WTC11 (cell line): ENCODE measurements around the gene TMEM121B. TPM values are rescaled to one million over a fixed set of nuclear protein-coding genes. Genes with fewer than 3 reads are reported as not detected.

Experiments used
- ATAC-seq: fragments of 200-7000 bp; cut with Tn5 transposase; 2 replicates; pipeline ENCODE4 v1.10.0; 2021; ENCODE audit warnings: mild to moderate bottlenecking, moderate library complexity
- CTCF ChIA-PET: fragments of 300-600 bp; sonication (Branson Sonifier 250); formaldehyde crosslinking; loops from one replicate; lab custom pipeline; 2021; ENCODE audit warnings: antibody characterized with exemption; lab: Charles Lee
- POLR2A ChIA-PET: fragments of 350-600 bp; sonication (Branson Sonifier 250); formaldehyde crosslinking; loops from one replicate; lab custom pipeline; 2021; ENCODE audit warnings: antibody characterized with exemption; lab: Charles Lee
- DNase-seq: peaks from one replicate; pipeline ENCODE4 v3.0.0; 2021; ENCODE audit warnings: low spot score
- H3K27ac Mint-ChIP-seq: 2 replicates; pipeline ENCODE4 v1.8.0; 2021; ENCODE audit warnings: mixed read lengths
- H3K27me3 Mint-ChIP-seq: 2 replicates; pipeline ENCODE4 v1.8.0; 2021; ENCODE audit warnings: low read depth, mild to moderate bottlenecking, moderate library complexity, mixed read lengths
- H3K36me3 Mint-ChIP-seq: 2 replicates; pipeline ENCODE4 v1.8.0; 2021; ENCODE audit warnings: mixed read lengths
- H3K4me1 Mint-ChIP-seq: 2 replicates; pipeline ENCODE4 v1.8.0; 2022; ENCODE audit warnings: mixed read lengths
- H3K4me3 Mint-ChIP-seq: 2 replicates; pipeline ENCODE4 v1.8.0; 2021; ENCODE audit warnings: mild to moderate bottlenecking, moderate library complexity, mixed read lengths
- H3K9me3 Mint-ChIP-seq: 2 replicates; pipeline ENCODE4 v1.8.0; 2021; ENCODE audit warnings: mixed read lengths
- ARID4B ChIP-seq: sonication (generic); formaldehyde crosslinking; IDR thresholded peaks from 2 replicates; pipeline ENCODE4 v1.8.0; 2023; ENCODE audit warnings: missing genetic modification reagents, mild to moderate bottlenecking, borderline replicate concordance
- ATF1 ChIP-seq: sonication (generic); formaldehyde crosslinking; IDR thresholded peaks from 2 replicates; pipeline ENCODE4 v1.8.1; 2023; ENCODE audit warnings: mild to moderate bottlenecking, moderate library complexity, missing genetic modification reagents
- ATF3 ChIP-seq: sonication (generic); formaldehyde crosslinking; conservative IDR thresholded peaks from 2 replicates; pipeline ENCODE4 v1.8.1; 2022; ENCODE audit warnings: mild to moderate bottlenecking, missing genetic modification reagents
- CREB1 ChIP-seq: sonication (generic); formaldehyde crosslinking; IDR thresholded peaks from 2 replicates; pipeline ENCODE4 v1.8.0; 2023; ENCODE audit warnings: mild to moderate bottlenecking, missing genetic modification reagents
- ERG ChIP-seq: fragments of 250-450 bp; sonication (Bioruptor Pico); IDR thresholded peaks from 2 replicates; pipeline ENCODE4 v1.8.0; 2021; ENCODE audit warnings: mild to moderate bottlenecking
- FOXK1 ChIP-seq: sonication (generic); formaldehyde crosslinking; IDR thresholded peaks from 2 replicates; pipeline ENCODE4 v1.8.0; 2022; ENCODE audit warnings: mild to moderate bottlenecking, moderate library complexity, missing genetic modification reagents
- GRHL2 ChIP-seq: fragments of 250-450 bp; sonication (Bioruptor Pico); IDR thresholded peaks from 2 replicates; pipeline ENCODE4 v1.8.0; 2022; ENCODE audit warnings: mild to moderate bottlenecking, moderate library complexity; ENCODE audit not compliant: insufficient replicate concordance, severe bottlenecking
- GTF2I ChIP-seq: fragments of 250-450 bp; sonication (Bioruptor Pico); conservative IDR thresholded peaks from 2 replicates; pipeline ENCODE4 v1.4.0; 2021; ENCODE audit warnings: mild to moderate bottlenecking
- HMGA2 ChIP-seq: fragments of 250-450 bp; sonication (Bioruptor Pico); IDR thresholded peaks from 2 replicates; pipeline ENCODE4 v1.4.0; 2021; ENCODE audit warnings: mild to moderate bottlenecking, moderate library complexity
- MXD4 ChIP-seq: fragments of 250-450 bp; sonication (Bioruptor Pico); IDR thresholded peaks from 2 replicates; pipeline ENCODE4 v1.8.0; 2021; ENCODE audit warnings: mild to moderate bottlenecking, moderate library complexity, borderline replicate concordance
- NFE2L1 ChIP-seq: sonication (generic); formaldehyde crosslinking; IDR thresholded peaks from 2 replicates; pipeline ENCODE4 v1.8.1; 2023; ENCODE audit warnings: missing genetic modification reagents
- NR2C2 ChIP-seq: sonication (generic); formaldehyde crosslinking; IDR thresholded peaks from 2 replicates; pipeline ENCODE4 v1.8.0; 2022; ENCODE audit warnings: mild to moderate bottlenecking, missing genetic modification reagents
- OVOL2 ChIP-seq: fragments of 250-450 bp; sonication (Bioruptor Pico); IDR thresholded peaks from 2 replicates; pipeline ENCODE4 v1.9.0; 2021; ENCODE audit warnings: mild to moderate bottlenecking, borderline replicate concordance
- PRRX2 ChIP-seq: fragments of 250-450 bp; sonication (Bioruptor Pico); IDR thresholded peaks from 2 replicates; pipeline ENCODE4 v1.8.0; 2021; ENCODE audit warnings: mild to moderate bottlenecking
- RORB ChIP-seq: fragments of 250-450 bp; sonication (Bioruptor Pico); IDR thresholded peaks from 2 replicates; pipeline ENCODE4 v1.9.0; 2021; ENCODE audit warnings: mild to moderate bottlenecking
- TCF7 ChIP-seq: sonication (generic); formaldehyde crosslinking; IDR thresholded peaks from 2 replicates; pipeline ENCODE4 v1.8.0; 2022; ENCODE audit warnings: mild to moderate bottlenecking, low read depth, missing genetic modification reagents, moderate library complexity
- USF2 ChIP-seq: sonication (generic); formaldehyde crosslinking; IDR thresholded peaks from 2 replicates; pipeline ENCODE4 v1.8.1; 2023; ENCODE audit warnings: mild to moderate bottlenecking, missing genetic modification reagents, moderate library complexity
- ZNF232 ChIP-seq: sonication (generic); formaldehyde crosslinking; IDR thresholded peaks from 2 replicates; pipeline ENCODE4 v1.8.0; 2022; ENCODE audit warnings: mild to moderate bottlenecking, missing genetic modification reagents
- ZNF281 ChIP-seq: sonication (generic); formaldehyde crosslinking; IDR thresholded peaks from 2 replicates; pipeline ENCODE4 v1.8.0; 2023; ENCODE audit warnings: mild to moderate bottlenecking, missing genetic modification reagents
- ZNF317 ChIP-seq: sonication (generic); formaldehyde crosslinking; IDR thresholded peaks from 2 replicates; pipeline ENCODE4 v1.8.1; 2023; ENCODE audit warnings: low read depth, mild to moderate bottlenecking, moderate library complexity, missing genetic modification reagents, borderline replicate concordance
- ZNF423 ChIP-seq: fragments of 250-450 bp; sonication (Bioruptor Pico); IDR thresholded peaks from 2 replicates; pipeline ENCODE4 v2.1.2; 2022; ENCODE audit warnings: mild to moderate bottlenecking, moderate library complexity
- ZNF425 ChIP-seq: fragments of 250-450 bp; sonication (Bioruptor Pico); conservative IDR thresholded peaks from 2 replicates; pipeline ENCODE4 v1.9.0; 2021; ENCODE audit warnings: mild to moderate bottlenecking
- total RNA-seq: library from RNA; stranded (reverse); gene quantifications from 3 replicates; pipeline ENCODE4 v1.2.3, GENCODE V29; 2021

Gene TMEM121B
- total RNA-seq, 1 experiment from 2014 or later: 7.5 TPM

- TF ChIP-seq ZNF317 (CRISPR knock-in tag) (no peak), RORB (CRISPR knock-in tag) (no peak), ATF1 (CRISPR knock-in tag) (no peak), ERG (CRISPR knock-in tag) (no peak), NR2C2 (CRISPR knock-in tag) (no peak), ZNF423 (CRISPR knock-in tag) (no peak), ZNF232 (CRISPR knock-in tag) (no peak), ATF3 (CRISPR knock-in tag) (no peak), NFE2L1 (CRISPR knock-in tag) (no peak), CREB1 (CRISPR knock-in tag) (no peak), OVOL2 (CRISPR knock-in tag) (no peak), ARID4B (no peak)
These were observed 7.6 kb downstream of the TMEM121B start (continued) for GRCh38 chr22:17113600-17113999.

GRCh38 chr22:17112491-17113042 is 8.6 kb downstream of the TMEM121B start:
- CTCF ChIA-PET: interaction anchor here (0.7 to 3.9 kb wide), 3 partner anchors 16 to 290 kb away, joined by 3 to 19 read pairs (median 4); no protein-coding TSS in a partner anchor
- H3K9me3 Mint-ChIP-seq: no peaks in the 10 kb centered on the region
- no peak overlapping the region for H3K4me3 Mint-ChIP-seq
- H3K27ac Mint-ChIP-seq: no peak overlapping the region; the same call in 1 of the 2 replicates
- no peaks in the 10 kb centered on the region for H3K27me3 Mint-ChIP-seq
- H3K36me3 Mint-ChIP-seq: no peaks in the 10 kb centered on the region; the same call in 1 of the 2 replicates
- peaks cover 14% of the 10 kb centered on the region for H3K4me1 Mint-ChIP-seq
- ATAC-seq (no peak), DNase-seq (no peak)
- POLR2A ChIA-PET: no interaction called here
- TF ChIP-seq TCF7 (CRISPR knock-in tag) (no peak), GTF2I (no peak), ZNF425 (CRISPR knock-in tag) (no peak), HMGA2 (CRISPR knock-in tag) (no peak), MXD4 (CRISPR knock-in tag) (no peak), ZNF281 (no peak), USF2 (CRISPR knock-in tag) (no peak), GRHL2 (CRISPR knock-in tag) (no peak), PRRX2 (CRISPR knock-in tag) (no peak), FOXK1 (no peak)
